Bronchial epithelial cell (primary cell): ENCODE data around the gene MAP4. TPM values are rescaled to one million over a fixed set of nuclear protein-coding genes. Genes with fewer than 3 reads are reported as not detected.

Experiments
- DNase-seq: peaks from one replicate; pipeline ENCODE4 v3.0.0-alpha.2; 2010; ENCODE audit warnings: low read depth
- FAIRE-seq: peaks from 2 replicates; lab custom pipeline; 2011; peaks lifted over from hg19 to GRCh38; lab: Jason Lieb, UNC
- H3K27me3 ChIP-seq: 2 replicates; pipeline ENCODE4 v1.5.1; 2011; ENCODE audit warnings: low read length; ENCODE audit not compliant: control insufficient read depth, insufficient read depth
- H3K36me3 ChIP-seq: 2 replicates; pipeline ENCODE4 v1.5.1; 2011; ENCODE audit warnings: low read length; ENCODE audit not compliant: control insufficient read depth, insufficient read depth
- H3K4me3 ChIP-seq: 2 replicates; pipeline ENCODE4 v1.5.1; 2011; ENCODE audit warnings: mild to moderate bottlenecking, low read depth, low read length, control low read depth
- total RNA-seq: library from RNA; depleted of rRNA; stranded (reverse); fragments of >200 nt; gene quantifications from 2 replicates; pipeline ENCODE4 v1.2.1, GENCODE V29; 2014
- TF ChIP-seq, protein P1 (sequence below): IDR thresholded peaks from 2 replicates; pipeline ENCODE4 v1.5.1; 2011; ENCODE audit warnings: mild to moderate bottlenecking, moderate library complexity, low read length, control low read depth, inconsistent platforms; ENCODE audit not compliant: insufficient read depth, severe bottlenecking

The MAP4 gene
- total RNA-seq, 1 donor from 2014 or later, result 44.8 TPM

DNA sequence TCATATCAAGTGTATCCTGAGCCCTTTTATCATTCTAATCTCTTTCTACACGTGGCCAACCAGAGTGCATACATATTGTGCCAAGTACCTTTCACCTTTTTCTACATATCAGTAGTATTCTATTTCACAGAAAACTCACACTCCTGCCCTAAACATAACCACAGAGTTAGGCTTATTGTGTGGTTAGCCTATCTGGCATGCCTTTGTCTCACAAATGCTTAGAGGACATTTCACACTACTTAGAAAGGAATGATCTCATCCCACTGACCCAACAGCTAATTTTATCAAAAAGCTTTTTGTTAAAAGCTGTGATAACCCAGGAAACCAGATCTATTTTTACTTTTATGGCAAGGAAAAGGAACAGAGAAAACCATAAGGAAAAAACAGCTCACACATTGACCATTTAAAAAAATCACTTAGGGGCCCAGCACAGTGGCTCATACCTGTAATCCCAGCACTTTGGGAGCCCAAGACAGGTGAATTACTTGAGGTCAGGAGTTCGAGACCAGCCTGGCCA lies 17.8 kb upstream of the MAP4 start:
- Histone ChIP-seq H3K27me3 (no peaks in the 10 kb centered on the region), H3K36me3 (peaks cover 1% of the 10 kb centered on the region), H3K4me3 (no peak overlapping the region)
- DNase-seq (peak; percentile 59), FAIRE-seq (no peak)
- TF ChIP-seq, protein P1, sequence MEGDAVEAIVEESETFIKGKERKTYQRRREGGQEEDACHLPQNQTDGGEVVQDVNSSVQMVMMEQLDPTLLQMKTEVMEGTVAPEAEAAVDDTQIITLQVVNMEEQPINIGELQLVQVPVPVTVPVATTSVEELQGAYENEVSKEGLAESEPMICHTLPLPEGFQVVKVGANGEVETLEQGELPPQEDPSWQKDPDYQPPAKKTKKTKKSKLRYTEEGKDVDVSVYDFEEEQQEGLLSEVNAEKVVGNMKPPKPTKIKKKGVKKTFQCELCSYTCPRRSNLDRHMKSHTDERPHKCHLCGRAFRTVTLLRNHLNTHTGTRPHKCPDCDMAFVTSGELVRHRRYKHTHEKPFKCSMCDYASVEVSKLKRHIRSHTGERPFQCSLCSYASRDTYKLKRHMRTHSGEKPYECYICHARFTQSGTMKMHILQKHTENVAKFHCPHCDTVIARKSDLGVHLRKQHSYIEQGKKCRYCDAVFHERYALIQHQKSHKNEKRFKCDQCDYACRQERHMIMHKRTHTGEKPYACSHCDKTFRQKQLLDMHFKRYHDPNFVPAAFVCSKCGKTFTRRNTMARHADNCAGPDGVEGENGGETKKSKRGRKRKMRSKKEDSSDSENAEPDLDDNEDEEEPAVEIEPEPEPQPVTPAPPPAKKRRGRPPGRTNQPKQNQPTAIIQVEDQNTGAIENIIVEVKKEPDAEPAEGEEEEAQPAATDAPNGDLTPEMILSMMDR, result no peak

DNA sequence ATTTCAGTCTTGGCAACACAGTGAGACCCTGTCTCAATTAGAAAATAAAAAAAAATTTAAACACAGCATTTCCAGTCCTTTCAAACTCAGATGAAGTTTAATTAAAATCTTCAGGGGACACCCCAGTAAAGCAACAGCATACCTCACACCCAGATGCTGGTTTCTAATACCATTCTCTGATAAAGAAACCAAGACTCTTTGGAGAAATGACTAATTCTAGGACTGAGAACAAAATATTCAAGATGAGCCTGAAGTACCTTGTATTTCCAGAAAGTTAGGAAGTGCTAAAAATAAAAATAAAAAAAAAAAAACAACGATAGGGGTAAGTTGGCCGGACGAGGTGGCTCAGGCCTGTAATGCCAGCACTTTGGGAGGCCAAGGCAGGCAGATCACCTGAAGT lies 14.0 kb upstream of the MAP4 start:
- FAIRE-seq (no peak), DNase-seq (no peak)
- Histone ChIP-seq H3K4me3 (no peak overlapping the region), H3K27me3 (no peaks in the 10 kb centered on the region), H3K36me3 (peaks cover 1% of the 10 kb centered on the region)
- TF ChIP-seq, protein P1, result no peak

DNA sequence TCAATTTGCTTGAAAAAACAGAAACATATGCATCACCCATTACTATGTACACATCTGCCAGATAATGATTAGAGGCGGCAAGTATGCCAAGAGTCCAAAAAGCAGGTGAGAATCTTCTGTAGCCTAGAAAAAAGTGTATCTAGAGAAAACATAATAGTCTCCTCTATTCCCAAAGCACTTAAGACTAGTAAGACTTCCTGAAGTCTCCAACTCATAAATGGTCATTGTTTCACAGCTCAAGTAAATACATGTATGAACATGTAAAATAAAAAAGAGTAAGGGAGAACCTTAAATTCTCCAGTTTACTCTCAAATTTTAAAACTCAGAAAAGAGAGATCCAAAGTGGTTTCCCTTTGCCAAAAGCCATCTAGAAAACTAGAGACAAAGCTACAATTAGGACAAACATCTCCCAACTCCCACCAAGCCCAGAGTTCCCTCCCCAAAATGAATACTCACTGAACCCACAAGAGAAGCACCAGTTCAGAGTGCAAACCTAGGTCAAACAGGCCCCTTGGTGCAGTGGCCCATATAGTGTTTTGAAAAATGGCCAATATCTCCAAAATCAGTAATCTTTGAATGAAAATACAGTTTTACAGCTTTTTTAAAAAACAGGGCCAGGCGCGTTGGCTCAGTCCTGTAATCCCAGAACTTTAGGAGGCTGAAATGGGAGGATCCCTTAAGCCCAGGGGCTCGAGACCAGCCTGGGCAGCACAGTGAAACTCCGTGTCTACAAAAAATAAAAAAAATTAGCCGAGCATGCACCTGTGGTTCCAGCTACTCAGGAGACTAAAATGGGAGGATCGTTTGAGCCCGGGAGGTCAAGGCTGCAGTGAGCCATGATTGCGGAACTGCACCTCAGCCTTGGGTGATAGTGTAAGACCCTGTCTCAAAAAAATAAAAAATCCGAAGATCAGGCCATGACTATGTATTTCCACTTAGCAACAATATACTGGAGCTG lies 11.0 kb upstream of the MAP4 start:
- H3K27me3 ChIP-seq, result no peaks in the 10 kb centered on the region
- H3K36me3 ChIP-seq, result peaks cover 1% of the 10 kb centered on the region
- TF ChIP-seq, protein P1, result no peak
- H3K4me3 ChIP-seq, result no peak overlapping the region
- DNase-seq, result peak; percentile 64
- no peak for FAIRE-seq

DNA sequence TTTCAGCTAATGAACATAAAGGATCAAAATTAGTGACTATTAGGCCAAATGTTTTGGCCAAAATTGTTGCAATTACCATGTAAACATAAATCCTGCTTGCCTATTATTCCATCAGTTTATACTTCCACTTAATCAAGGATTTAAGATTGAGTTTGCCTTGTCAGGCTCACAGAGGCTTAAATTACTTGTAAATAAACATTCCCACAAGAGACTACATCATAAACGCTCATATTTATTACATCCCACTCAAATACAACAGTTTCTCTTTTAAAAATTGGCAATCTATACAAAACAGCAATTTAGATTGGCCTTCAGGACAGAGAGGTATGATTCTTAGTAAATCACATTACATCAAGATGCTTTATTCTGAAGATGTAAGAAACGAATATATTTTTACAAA lies 9.9 kb upstream of the MAP4 start:
- no peaks in the 10 kb centered on the region for H3K36me3 ChIP-seq
- H3K27me3 ChIP-seq, result no peaks in the 10 kb centered on the region
- FAIRE-seq (no peak), DNase-seq (no peak)
- TF ChIP-seq, protein P1, result no peak
- no peak overlapping the region for H3K4me3 ChIP-seq

DNA sequence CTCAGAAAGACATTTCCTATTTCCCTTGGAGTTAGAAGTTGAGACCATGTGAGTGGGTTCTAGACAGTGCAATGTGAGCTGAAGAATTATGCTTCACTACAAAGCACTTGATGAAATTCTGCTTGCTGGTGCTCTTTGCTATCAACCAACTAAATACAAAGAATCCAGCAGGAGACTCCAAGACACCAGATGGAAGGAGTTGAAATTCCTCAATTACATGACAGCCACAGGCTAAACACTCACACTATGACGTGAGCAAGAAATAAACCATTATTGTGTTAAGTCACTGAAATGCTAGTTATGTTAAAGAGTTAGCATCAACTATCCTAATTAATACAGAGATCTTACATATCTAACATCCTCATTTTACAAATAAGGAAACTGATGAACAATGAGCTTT lies 8.2 kb upstream of the MAP4 start:
- no peaks in the 10 kb centered on the region for H3K27me3 ChIP-seq
- no peaks in the 10 kb centered on the region for H3K36me3 ChIP-seq
- FAIRE-seq, result no peak
- TF ChIP-seq, protein P1, result no peak
- DNase-seq, result no peak
- H3K4me3 ChIP-seq, result no peak overlapping the region
